GM19397 (cell line): Measurements from ENCODE around the gene MAML2.
A peak's percentile ranks its signal among the peaks of the same experiment; 100 is the strongest.

Experiments used
- ATAC-seq: cut with Tn5 transposase; IDR thresholded peaks from one replicate; pipeline ENCODE4 v1.9.1; 2021; ENCODE audit warnings: mild to moderate bottlenecking, moderate library complexity; ENCODE audit not compliant: unreplicated experiment

Gene MAML2

GRCh38 chr11:96161307-96162089 lies 181.5 kb downstream of the MAML2 start:
- no peak for ATAC-seq

- ATAC-seq, result no peak
Measured at GRCh38 chr11:96160732-96161306, 182.2 kb downstream of the MAML2 start.

GRCh38 chr11:96159968-96160367 lies 183.0 kb downstream of the MAML2 start:
- ATAC-seq, result no peak

- ATAC-seq, result no peak
Measured at GRCh38 chr11:96158126-96158525, 184.9 kb downstream of the MAML2 start.

GRCh38 chr11:96157517-96157873 lies 185.5 kb downstream of the MAML2 start:
- ATAC-seq, result no peak

GRCh38 chr11:96156379-96156722 lies 186.6 kb downstream of the MAML2 start:
- ATAC-seq, result no peak

GRCh38 chr11:96155627-96156378 lies 187.2 kb downstream of the MAML2 start:
- ATAC-seq, result peak; percentile 58

GRCh38 chr11:96154802-96155520 lies 188.0 kb downstream of the MAML2 start:
- ATAC-seq, result no peak

- no peak for ATAC-seq
Measured at GRCh38 chr11:96152623-96153022, 190.4 kb downstream of the MAML2 start.

- no peak for ATAC-seq
Measured at GRCh38 chr11:96151501-96151900, 191.5 kb downstream of the MAML2 start.

- ATAC-seq, result no peak
Measured at GRCh38 chr11:96150609-96151008, 192.4 kb downstream of the MAML2 start.

GRCh38 chr11:96149743-96150555 lies 193.0 kb downstream of the MAML2 start:
- no peak for ATAC-seq

GRCh38 chr11:96147906-96148486 lies 195.0 kb downstream of the MAML2 start:
- ATAC-seq, result no peak

GRCh38 chr11:96147186-96147585 lies 195.8 kb downstream of the MAML2 start:
- no peak for ATAC-seq

GRCh38 chr11:96146765-96147164 lies 196.2 kb downstream of the MAML2 start:
- no peak for ATAC-seq

GRCh38 chr11:96145163-96145585 lies 197.8 kb downstream of the MAML2 start:
- no peak for ATAC-seq

GRCh38 chr11:96144553-96144952 lies 198.4 kb downstream of the MAML2 start:
- no peak for ATAC-seq

- no peak for ATAC-seq
Measured at GRCh38 chr11:96143041-96143521, 199.9 kb downstream of the MAML2 start.

GRCh38 chr11:96141626-96142025 lies 201.4 kb downstream of the MAML2 start:
- no peak for ATAC-seq

- no peak for ATAC-seq
Measured at GRCh38 chr11:96139691-96140090, 203.3 kb downstream of the MAML2 start.
